ACHN (cell line): ENCODE data around the gene SLC29A3.

Experiments
- DNase-seq: peaks from one replicate; pipeline ENCODE4 v3.0.0-alpha.2; 2015
- in situ Hi-C: cut with HindIII; loops from 2 replicates; pipeline ENCODE4 v1.10.0; 2017; ENCODE audit warnings: low sequenced_read_pairs, low pct_ligation_motif_present, low pct_unique_long_range_greater_than_20kb

SLC29A3 gene

DNA sequence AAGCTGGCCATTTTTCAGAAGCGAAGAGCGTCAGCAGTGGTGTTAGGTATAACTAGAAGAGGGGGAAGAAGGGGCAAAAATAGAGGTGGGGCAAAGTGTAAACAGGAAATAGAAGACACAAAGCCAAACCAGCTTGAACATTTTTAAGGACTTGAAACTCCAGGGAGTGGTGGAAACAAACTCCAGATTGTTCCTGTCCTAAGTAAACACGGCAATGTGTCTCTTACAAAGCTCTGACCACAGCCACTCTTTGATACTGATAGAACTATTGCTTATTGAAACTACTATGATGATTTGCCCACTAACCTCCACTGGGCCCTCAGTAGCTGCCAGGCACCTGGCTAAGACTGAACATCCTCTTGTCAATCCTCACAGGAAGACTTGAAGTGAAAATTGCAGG lies 56.9 kb downstream of the SLC29A3 start:
- in situ Hi-C loops = no loop called here
- no peak for DNase-seq

DNA sequence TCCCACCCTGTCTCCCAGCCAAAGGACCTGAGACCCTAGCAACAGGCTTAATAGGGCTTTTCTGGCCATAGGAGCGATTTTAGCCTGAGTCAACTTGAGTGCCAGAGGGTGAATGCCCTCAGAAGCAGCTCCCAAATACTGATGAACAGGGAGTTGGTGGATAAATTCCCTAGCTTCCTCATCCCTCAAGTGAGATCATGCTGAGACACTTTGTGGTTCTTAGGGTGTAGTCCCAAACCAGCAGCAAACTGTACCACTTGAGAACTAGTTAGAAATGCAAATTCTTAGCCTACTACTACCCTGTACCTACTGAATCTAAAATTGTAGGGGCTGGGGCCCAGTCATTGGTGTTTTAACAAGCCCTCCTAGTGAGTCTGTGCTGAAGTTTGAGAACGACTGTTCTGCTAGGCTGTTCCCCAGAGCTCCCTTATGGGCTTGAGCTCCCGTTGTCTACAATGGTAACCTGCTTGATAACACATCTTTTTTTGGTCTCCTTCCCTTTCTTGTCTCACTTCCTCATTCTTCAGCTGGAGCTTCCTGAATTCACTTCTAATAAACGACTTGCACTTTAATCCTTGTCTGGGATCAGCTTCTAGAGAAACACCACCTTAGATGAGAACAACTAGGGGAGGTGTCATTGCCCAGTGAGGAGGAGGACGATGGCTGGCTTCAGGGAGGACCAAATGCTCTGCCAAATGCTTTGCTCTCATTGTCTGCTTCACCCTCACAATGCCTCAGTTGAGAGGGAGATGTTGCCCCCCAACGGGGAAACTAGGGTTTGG lies 59.5 kb downstream of the SLC29A3 start:
- in situ Hi-C loops = no loop called here
- DNase-seq = no peak

DNA sequence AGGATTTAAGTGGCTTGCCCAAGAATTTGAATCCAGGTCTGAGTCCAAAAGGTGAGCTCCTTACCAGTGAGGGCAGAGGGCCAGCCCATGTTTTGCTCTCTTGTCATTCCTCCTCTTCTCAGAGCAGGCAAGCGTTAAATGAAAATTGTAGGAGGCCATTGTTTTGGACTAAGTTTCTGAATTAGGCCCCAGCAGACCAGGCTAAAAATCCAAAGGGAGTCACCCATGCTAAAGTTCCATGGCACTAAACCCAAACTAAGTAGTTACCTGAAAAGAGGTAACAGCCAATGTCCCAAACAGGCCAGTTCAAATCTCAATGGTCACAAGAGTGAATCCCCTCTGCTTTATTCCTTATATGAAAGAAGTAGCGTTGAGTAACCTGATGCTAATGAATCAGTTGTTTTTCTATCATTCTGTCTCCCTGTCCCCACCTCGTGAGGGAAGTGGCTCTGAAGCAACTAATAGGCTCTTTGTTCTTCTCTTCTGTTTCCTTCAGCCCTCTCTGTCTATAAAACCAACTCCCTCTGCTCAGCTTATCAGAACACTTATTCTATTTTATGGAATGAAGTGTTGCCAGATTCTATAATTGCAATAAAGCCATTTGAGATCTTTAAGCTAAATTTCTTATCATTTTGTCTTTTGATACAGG lies 60.2 kb downstream of the SLC29A3 start:
- in situ Hi-C loops = no loop called here

DNA sequence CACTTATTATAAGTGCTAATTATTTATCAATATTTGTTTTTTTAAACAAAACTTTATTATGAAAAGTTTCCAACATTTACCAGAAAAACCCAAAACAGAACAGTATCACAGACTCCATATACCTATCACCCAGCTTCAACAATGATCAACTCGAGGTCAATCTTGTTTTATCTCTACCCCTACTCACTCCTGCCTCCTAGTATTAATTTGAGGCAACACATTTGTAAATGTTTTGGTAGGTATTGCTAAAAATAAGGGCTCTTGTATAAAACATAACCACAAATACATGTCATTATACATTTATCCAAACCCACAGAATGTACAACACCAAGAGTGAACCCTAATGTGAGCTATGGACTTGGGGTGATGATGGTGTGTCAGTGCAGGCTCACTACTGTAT lies 61.8 kb downstream of the SLC29A3 start:
- DNase-seq = no peak
- in situ Hi-C loops = no loop called here

More for the DNA sequence above, 60.2 kb downstream of the SLC29A3 start:
- DNase-seq = no peak

DNA sequence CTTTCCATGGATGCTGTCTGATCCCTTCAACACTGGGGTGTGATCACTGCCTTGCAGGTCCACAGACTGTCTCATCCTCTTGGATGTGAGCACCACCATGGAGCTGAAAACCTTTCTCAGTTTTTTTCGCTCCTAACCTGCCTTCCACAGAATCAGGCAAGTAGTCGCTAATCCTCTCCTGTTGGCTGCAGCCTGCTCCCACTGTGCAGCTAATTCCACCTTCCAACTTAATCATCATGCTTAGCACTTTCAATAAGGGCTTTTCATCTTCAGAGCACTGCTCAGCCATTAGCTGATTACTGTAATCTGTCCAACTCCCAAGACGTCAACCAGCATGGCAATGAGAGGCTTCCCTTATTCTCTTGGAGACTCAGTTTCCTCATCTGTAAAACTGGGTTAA lies 62.6 kb downstream of the SLC29A3 start:
- DNase-seq = no peak
- in situ Hi-C loops = no loop called here

DNA sequence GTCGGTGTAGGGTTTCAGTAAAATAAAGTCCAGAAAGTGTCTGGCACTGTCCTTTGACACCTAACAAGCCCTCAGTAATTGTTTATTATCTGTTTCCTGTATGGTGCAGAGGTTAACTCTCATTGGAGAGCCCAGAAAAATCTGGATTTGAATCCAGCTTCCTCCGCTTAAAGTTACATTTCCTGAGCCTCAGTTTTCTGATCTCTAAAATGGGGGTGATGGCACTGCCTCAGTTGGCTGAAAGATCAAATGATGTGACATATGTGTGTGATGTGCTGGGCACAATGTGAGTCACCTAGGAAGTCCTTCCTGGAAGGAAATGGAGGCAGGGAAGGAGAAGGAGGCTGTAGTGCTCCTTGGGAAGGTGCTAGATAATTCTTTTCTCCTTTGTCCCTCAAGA lies 63.0 kb downstream of the SLC29A3 start:
- no peak for DNase-seq
- in situ Hi-C loops = no loop called here

DNA sequence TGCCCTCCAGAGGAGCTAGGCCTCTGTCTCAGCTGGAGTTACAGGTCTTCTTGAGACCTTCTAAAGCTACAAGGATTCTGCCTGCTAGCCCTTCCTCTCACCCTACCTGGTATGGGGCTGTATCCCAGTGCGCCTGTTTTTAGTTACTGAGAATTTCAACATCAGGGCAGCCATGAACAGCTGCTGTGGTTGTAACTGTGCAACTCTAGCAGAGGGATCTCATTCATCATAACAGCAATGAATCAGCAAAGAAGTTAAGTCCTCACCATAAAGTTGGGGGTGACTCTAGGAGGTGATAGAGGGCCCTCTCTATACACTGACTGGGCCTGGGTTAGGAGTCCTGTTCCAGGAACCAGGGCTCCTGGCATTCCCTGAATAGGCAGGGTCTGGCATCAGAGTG lies 63.7 kb downstream of the SLC29A3 start:
- in situ Hi-C loops = no loop called here
- no peak for DNase-seq

DNA sequence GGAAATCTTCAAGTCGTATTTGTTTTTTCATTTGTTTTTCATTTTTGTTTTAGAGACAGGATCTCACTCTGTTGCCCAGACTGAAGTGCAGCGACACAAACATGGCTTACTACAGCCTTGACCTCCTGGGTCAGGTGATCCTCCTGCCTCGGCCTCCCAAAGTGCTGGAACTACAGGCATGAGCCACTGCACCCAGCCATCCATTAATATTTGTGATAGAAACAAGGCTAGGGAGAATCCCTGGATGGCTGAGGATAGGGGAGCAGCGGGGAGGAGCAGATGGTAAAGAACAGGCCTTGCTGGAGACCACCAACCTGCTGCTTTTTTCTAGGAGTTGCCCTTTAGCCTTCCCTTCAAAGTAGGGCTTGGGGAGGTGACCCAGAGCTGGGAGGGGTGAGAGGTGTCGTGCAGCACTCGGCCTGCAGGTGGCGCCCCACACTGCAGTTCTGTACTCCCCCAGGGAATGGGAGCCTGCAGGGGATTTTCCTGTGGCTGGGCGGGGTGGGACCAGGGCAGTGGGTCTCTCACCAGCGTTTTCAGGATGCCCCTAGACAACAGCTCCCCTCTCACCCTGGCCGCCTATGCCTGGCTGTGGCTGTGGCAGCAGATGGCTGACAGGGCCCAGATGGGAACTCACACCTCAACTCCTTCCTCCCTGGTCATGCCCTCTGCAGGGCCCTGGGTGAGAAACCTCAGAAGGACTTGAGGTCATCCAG lies 65.1 kb downstream of the SLC29A3 start:
- in situ Hi-C loops = no loop called here
- peak; percentile 47 for DNase-seq

DNA sequence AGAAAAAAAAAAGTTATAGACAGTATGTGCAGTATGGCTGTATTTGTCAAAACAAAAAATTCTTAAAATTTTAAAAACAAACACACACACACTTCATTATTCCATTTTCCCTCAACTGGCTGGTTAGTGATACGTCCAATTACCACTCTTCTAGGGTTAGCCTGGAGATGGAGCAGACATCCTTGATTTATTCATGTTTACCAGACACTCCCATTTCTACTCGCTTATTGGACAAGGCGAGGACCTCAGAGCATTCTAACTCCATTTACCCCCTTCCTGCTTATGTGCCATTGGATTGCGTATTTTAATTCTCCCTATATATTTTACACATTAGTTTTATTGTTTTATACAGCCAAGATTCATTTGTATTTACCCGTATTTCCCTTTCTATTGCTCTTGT lies 69.1 kb downstream of the SLC29A3 start:
- DNase-seq = no peak
- in situ Hi-C loops = no loop called here

DNA sequence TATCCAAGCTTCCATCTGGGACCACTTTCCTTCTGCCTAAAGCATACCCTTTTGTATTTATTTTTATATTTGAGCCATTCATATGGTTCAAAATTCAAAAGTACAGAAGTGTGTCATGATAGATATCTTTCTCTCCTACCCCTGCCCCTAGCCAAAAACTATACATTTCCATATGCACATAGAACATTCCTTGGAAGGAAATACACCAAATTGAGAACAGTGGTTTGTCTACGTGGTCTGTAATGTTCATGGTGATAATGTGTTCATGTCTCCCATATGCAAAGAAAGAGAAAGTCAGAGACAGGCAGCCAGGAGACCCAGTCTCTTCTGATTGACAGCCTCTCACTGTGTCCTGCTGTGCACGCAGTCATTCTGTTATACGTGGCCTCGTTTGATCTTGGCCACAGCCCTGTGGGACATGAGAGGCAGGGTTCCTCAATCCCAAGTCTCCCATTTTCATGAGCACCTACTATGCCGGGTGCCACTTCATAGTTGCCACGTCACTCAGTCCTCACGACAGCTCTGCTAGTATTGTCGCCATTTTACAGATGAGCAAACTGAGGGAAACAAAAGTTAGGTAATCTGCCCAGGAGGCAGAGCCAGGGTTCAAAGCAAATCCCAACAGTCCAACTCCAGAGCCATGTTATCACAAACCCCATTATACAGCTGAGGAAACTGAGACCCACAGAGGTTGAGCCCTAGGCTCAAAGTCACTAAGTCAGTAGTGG lies 69.7 kb downstream of the SLC29A3 start:
- in situ Hi-C loops = no loop called here
- no peak for DNase-seq

DNA sequence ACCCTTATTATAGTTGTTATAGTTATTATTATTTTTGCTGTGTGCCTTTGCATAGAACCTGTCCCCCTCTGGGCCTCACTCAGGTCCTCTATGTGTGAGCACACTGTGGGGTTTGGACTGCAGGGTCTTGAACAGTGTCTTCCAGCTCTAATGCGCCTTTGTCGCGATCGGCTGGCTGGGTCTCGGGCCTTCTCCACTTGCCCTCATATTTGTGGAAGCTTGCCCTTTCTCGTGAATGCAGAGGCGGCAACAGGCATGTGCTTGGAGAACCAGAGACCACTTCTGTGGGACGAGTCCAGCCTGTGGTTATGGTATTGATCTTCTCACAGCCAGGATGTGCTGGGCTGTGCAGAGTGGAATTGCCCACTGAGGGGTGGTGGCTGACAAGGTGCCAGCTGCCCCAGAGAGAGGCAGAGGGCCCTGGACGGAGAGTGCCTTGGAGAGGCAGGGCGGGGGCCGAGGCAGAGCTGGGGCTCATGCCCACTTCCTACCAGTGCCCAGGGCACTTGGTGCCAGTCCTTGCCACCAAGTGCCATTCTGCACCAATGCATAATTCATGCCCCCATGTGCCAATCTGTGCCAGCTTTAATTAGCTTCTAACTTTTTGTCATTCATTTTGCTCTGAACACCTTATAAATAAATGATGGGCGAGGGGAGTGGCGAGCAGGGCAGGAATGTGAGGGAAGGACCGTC lies 70.9 kb downstream of the SLC29A3 start:
- in situ Hi-C loops = no loop called here

DNA sequence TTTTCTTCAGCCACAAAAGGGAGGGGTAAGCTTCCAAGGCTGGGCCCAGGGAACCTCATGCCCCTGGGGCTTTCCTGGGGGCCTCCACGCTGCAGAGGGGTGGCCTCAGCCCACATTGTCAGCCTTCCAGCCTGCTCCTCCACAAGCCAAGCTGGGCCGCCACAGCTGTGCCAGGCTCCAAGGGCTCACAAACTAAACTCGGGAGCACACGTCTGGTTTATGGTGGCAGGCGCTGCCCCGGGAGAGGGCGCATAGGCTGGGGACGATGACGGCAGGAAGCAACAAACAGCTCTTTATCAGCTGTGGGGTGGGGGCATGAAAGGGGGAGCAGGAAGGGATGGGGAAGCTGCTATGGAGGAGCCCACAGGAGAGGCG lies 71.4 kb downstream of the SLC29A3 start:
- in situ Hi-C loops = no loop called here
- no peak for DNase-seq

More for the DNA sequence above, 70.9 kb downstream of the SLC29A3 start:
- no peak for DNase-seq

DNA sequence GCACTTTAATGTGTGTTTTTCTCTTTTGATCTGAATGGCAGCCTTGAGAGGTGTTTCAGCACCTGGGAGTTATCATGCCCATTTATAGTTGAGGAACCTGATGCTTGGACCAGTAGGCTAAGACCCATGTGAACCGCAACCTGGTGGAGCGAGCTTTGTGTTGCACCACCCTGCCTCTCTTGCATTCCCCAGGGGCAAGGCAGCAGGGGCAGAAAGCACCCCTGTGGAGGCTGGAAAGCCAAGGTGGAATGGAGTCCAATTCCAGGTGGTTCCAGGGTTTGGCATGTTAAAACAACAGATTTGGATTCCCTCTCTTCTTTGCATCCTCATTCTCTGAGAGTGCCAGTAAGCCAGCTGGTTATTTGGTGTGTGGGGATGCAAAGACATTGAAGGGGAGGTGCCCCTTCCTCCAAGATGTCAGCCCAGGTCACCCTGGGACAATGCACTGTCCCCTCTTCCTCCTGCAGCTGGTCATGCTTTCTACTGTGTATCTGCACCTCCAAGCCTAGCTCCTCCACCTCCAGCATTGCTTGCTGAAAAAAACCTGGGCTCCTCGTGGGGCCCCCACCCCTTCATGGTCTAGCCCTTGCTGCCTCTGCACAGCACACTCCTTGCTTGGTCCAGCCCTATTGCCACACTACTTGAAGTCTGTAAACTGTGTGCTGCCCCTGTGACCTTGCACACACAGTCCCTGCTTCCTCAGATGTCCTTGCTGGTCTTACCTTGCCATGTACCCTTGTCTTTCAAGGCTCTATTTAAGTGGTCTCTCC lies 72.0 kb downstream of the SLC29A3 start:
- no peak for DNase-seq
- in situ Hi-C loops = no loop called here

DNA sequence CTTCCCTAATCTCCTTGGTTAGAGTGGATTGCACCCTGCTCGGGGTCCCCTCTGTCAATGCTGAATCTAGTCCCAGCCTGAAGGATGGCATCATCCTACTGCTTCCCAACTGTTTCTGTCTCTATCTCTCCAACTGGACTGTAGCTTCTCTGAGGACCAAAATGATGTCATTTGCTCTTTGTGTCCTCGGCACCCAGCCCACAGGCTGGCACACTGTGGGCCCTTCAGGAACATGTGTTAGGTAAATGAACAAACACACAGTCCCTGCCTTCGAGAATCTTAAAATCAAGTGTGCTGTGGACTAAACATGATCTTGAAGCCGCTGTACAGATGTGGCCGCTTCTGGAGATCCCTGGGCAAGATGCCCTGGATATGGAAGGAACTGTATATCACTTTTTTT lies 72.6 kb downstream of the SLC29A3 start:
- DNase-seq = no peak
- in situ Hi-C loops = no loop called here

DNA sequence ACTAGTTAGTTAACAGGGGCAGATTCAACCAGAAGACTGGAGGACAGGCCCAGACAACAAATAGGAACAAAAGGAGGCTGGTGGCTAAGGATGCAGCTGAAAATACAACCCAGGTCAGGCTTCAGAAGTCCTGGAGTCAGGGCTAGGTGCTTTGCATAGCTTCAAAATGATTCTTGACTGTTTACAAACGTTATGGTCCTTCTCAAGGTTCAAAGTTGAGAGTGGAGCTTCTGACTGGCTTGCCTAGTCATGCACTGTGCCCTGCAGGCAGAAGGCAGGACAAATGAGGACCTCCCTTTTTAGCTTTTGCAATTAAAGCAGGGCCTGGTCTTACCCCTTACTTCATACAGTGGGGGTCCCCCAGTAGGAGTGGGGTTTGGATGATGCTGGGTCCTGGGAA lies 73.2 kb downstream of the SLC29A3 start:
- in situ Hi-C loops = no loop called here
- DNase-seq = no peak

DNA sequence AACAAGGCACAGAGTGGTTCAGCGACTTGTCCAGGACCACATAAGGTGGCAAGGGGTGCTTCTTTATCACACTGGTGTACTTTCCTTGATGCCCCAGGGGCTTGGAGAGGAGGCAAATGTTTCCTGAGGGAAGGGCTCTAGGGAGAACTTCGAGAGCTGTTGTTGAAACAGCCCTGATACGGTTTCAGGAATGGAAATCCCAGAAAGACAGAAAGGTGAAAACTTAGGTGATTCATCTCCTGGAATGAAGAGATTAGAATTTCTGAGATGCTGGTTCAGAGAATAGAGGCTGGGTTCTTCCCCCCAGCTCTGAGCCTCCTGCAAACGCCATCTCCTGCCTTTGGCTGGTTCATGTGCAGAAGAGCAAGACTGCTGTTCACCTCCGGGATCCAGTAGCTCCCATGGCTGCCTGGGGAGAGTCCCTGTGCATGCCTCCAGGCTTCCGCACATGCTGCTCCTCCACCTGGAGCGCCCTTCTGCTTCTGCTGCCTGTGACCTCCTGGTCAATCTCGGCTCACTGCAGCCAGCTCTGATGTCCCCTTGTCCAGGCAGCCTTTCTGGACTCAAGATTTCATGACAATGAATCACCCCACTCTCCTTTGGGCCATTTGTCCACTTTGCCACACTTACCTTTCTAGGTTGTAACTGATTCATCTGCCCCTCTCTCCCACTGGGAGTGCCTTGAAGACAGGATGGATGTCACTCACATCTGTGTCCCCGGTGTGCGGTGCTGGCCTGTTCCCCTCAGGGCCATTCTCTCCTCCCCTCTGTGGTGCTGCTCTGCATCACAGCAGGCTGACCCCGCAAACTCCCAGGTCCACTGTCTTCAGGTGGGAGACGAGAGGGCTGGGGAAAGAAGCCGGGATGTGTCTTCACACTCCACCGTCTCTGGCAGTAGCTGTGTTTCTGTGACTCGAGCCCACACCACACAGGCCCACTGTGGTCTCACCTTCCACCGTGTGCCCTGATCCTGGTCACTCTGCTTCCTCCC lies 74.0 kb downstream of the SLC29A3 start:
- in situ Hi-C loops = no loop called here

More for the DNA sequence above, 74.0 kb downstream of the SLC29A3 start:
- DNase-seq = no peak
